CD4-positive, alpha-beta T cell treated with Interleukin-12 subunit alpha and Interleukin-12 subunit beta, for 1 hour (primary cell): Measurements from ENCODE around the gene CMTM6.
"Not testable (repeated sequence)": the region's sequence is repeated elsewhere in the genome, so short reads cannot be mapped to it uniquely, and the experiment has no call there.

Experiments used
- DNase-seq: peaks from one replicate; pipeline ENCODE4 v3.0.0-alpha.2; 2020

CMTM6 gene

GRCh38 chr3:32440611-32441350 lies 61.9 kb downstream of the CMTM6 start:
- DNase-seq, result no peak

- not testable (repeated sequence) for DNase-seq
These were observed 63.2 kb downstream of the CMTM6 start for GRCh38 chr3:32439421-32439820.

- DNase-seq, result peak; percentile 26
These were observed 63.9 kb downstream of the CMTM6 start for GRCh38 chr3:32438596-32439344.

GRCh38 chr3:32437896-32438295 lies 64.8 kb downstream of the CMTM6 start:
- DNase-seq, result no peak

- no peak for DNase-seq
These were observed 65.8 kb downstream of the CMTM6 start for GRCh38 chr3:32436816-32437189.

GRCh38 chr3:32435911-32436815 lies 66.5 kb downstream of the CMTM6 start:
- DNase-seq, result no peak

- DNase-seq, result no peak
These were observed 68.4 kb downstream of the CMTM6 start for GRCh38 chr3:32434206-32434605.

GRCh38 chr3:32432711-32433530 lies 69.7 kb downstream of the CMTM6 start:
- peak; percentile 75 for DNase-seq

- DNase-seq, result peak; percentile 45
These were observed 70.5 kb downstream of the CMTM6 start for GRCh38 chr3:32432045-32432710.

GRCh38 chr3:32431481-32431880 lies 71.2 kb downstream of the CMTM6 start:
- DNase-seq, result no peak
